Fibroblast of lung (primary cell): ENCODE data around the gene ELOVL5. TPM values are rescaled to one million over a fixed set of nuclear protein-coding genes. Genes with fewer than 3 reads are reported as not detected.

Experiments used
- DNase-seq, 2 donors: peaks; one replicate each; pipeline versions ENCODE4 v3.0.0 to v3.0.0-alpha.2; 2010; ENCODE audit warnings: low read depth in 2 of 2
- H2AFZ ChIP-seq: 2 replicates; pipeline ENCODE4 v1.5.1; 2012; ENCODE audit warnings: low read length, control low read depth, inconsistent platforms
- H3K27ac ChIP-seq: 2 replicates; pipeline ENCODE4 v1.5.1; 2011; ENCODE audit warnings: low read length, control low read depth; ENCODE audit not compliant: insufficient read depth
- H3K27me3 ChIP-seq: 2 replicates; pipeline ENCODE4 v1.5.1; 2011; ENCODE audit warnings: mild to moderate bottlenecking, low read length; ENCODE audit not compliant: control insufficient read depth, insufficient read depth
- H3K36me3 ChIP-seq: 2 replicates; pipeline ENCODE4 v1.5.1; 2011; ENCODE audit warnings: low read length; ENCODE audit not compliant: control insufficient read depth, insufficient read depth
- H3K4me1 ChIP-seq: 2 replicates; pipeline ENCODE4 v1.5.1; 2011; ENCODE audit warnings: low read length; ENCODE audit not compliant: control insufficient read depth, insufficient read depth; ENCODE audit errors: extremely low read depth
- H3K4me2 ChIP-seq: 2 replicates; pipeline ENCODE4 v1.5.1; 2011; ENCODE audit warnings: low read length, control low read depth; ENCODE audit not compliant: insufficient read depth; ENCODE audit errors: extremely low read depth
- H3K4me3 ChIP-seq, 4 experiments: fragments of 200-600 bp in 1 of 4; sonication (generic) in 1 of 4; replicated peaks in 1 of 4; 2 replicates each; pipeline ENCODE4 v1.5.1; 2011 to 2016; ENCODE audit warnings: low read length in 4 of 4, low read depth in 3 of 4, mild to moderate bottlenecking in 3 of 4, control low read depth in 2 of 4, inconsistent platforms in 1 of 4, mixed read lengths in 1 of 4; ENCODE audit not compliant: insufficient read depth in 1 of 4; ENCODE audit errors: control extremely low read depth in 1 of 4
- H3K79me2 ChIP-seq: 2 replicates; pipeline ENCODE4 v1.5.1; 2012; ENCODE audit warnings: mild to moderate bottlenecking, low read length, inconsistent platforms; ENCODE audit not compliant: control insufficient read depth, insufficient read depth
- H3K9ac ChIP-seq: 2 replicates; pipeline ENCODE4 v1.5.1; 2011; ENCODE audit warnings: mild to moderate bottlenecking, low read length, control low read depth; ENCODE audit not compliant: insufficient read depth
- H3K9me3 ChIP-seq: 2 replicates; pipeline ENCODE4 v1.5.1; 2012; ENCODE audit warnings: low read depth, low read length; ENCODE audit not compliant: control insufficient read depth, insufficient read depth
- H4K20me1 ChIP-seq: 2 replicates; pipeline ENCODE4 v1.5.1; 2011; ENCODE audit warnings: low read length; ENCODE audit not compliant: control insufficient read depth, insufficient read depth; ENCODE audit errors: extremely low read depth
- EZH2 ChIP-seq: IDR thresholded peaks from 2 replicates; pipeline ENCODE4 v1.5.1; 2012; ENCODE audit warnings: low read length, control low read depth, mild to moderate bottlenecking; ENCODE audit errors: missing control alignments
- polyA plus RNA-seq, 2 donors: library from polyadenylated mRNA; depleted of rRNA in 1 of 2; stranded (reverse) in 1 of 2; unstranded in 1 of 2; fragments of >200 nt; gene quantifications; 2 replicates each; pipeline ENCODE4 v1.2.1, GENCODE V29; 2011 to 2012; ENCODE audit warnings: missing spikeins in 1 of 2
- total RNA-seq: library from RNA; depleted of rRNA; stranded (reverse); fragments of >200 nt; gene quantifications from 2 replicates; pipeline ENCODE4 v1.2.1, GENCODE V29; 2014
- TF ChIP-seq, protein P1 (sequence below), 2 donors: IDR thresholded peaks in 1 of 2; conservative IDR thresholded peaks in 1 of 2; 1 replicate in 1 of 2; 2 replicates in 1 of 2; pipeline ENCODE4 v1.5.1; 2011 to 2012; ENCODE audit warnings: low read length in 2 of 2, control low read depth in 1 of 2, inconsistent platforms in 1 of 2, low read depth in 1 of 2, mild to moderate bottlenecking in 1 of 2

The ELOVL5 gene
- total and polyA plus RNA-seq, 2 donors (not counting 1 experiment from before 2014, with no cell fraction given): 67.7 to 96.7 TPM

DNA sequence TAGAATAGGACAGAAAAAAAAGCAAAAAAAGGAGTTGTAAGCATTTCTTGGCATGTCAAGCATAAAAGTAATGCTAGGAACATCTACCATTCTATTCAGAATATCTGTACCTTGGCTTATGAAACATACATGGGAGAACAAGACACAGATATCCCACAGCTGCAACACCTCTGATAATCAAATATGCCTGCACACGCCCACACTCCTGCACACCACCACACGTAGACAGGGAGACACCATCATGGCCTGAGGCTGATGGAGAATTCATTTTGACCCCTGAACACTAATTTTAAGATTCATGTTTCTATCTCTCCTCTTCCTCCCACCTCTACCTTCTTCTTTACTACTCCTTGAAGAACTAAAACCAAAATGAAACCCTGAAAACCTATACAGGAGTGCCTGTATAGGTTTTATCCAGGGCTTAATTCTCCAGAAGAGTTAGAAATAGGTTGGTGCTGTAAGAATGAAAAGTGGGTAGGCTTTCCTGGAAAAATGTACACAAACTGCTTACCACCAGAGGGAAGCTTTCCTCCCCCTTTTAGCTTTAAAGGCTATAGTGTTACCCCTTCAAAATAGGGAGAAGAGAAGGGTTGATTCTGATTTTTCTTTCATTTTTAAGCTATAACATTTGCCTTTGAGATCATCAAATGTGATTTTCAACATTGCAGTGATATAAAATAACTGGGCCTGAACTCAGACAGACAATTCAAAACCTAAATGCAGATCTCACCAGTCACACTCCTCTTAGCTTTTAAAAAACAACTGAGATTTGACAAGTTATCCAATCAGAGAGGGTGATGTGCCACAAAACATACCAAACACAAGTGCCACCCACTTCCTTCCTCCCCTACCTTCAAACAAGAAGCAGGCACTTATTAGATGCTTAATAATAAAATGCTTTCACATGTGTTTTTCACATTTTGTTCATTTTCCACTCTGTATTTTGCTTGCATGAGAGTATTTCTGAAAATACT lies 57.9 kb downstream of the ELOVL5 start:
- H3K9ac ChIP-seq: no peak overlapping the region
- no peaks in the 10 kb centered on the region for H3K4me1 ChIP-seq
- peaks cover 4% of the 10 kb centered on the region for H3K36me3 ChIP-seq
- no peaks in the 10 kb centered on the region for H3K79me2 ChIP-seq
- no peaks in the 10 kb centered on the region for H3K27me3 ChIP-seq
- H3K27ac ChIP-seq: no peak overlapping the region
- H3K4me3 ChIP-seq: no peak overlapping the region
- H4K20me1 ChIP-seq: no peaks in the 10 kb centered on the region
- no peak overlapping the region for H2AFZ ChIP-seq
- no peaks in the 10 kb centered on the region for H3K9me3 ChIP-seq
- DNase-seq: no peak
- H3K4me2 ChIP-seq: no peak overlapping the region
- no peak for TF ChIP-seq EZH2
- TF ChIP-seq, protein P1, sequence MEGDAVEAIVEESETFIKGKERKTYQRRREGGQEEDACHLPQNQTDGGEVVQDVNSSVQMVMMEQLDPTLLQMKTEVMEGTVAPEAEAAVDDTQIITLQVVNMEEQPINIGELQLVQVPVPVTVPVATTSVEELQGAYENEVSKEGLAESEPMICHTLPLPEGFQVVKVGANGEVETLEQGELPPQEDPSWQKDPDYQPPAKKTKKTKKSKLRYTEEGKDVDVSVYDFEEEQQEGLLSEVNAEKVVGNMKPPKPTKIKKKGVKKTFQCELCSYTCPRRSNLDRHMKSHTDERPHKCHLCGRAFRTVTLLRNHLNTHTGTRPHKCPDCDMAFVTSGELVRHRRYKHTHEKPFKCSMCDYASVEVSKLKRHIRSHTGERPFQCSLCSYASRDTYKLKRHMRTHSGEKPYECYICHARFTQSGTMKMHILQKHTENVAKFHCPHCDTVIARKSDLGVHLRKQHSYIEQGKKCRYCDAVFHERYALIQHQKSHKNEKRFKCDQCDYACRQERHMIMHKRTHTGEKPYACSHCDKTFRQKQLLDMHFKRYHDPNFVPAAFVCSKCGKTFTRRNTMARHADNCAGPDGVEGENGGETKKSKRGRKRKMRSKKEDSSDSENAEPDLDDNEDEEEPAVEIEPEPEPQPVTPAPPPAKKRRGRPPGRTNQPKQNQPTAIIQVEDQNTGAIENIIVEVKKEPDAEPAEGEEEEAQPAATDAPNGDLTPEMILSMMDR (conservative IDR thresholded peaks at IDR 0.05 in 1 of 2, IDR thresholded peaks at IDR 0.05 in 1 of 2; ENCODE audit: low read depth in 1 of 2, low read length in 2 of 2): peak; percentile 18 to 24

DNA sequence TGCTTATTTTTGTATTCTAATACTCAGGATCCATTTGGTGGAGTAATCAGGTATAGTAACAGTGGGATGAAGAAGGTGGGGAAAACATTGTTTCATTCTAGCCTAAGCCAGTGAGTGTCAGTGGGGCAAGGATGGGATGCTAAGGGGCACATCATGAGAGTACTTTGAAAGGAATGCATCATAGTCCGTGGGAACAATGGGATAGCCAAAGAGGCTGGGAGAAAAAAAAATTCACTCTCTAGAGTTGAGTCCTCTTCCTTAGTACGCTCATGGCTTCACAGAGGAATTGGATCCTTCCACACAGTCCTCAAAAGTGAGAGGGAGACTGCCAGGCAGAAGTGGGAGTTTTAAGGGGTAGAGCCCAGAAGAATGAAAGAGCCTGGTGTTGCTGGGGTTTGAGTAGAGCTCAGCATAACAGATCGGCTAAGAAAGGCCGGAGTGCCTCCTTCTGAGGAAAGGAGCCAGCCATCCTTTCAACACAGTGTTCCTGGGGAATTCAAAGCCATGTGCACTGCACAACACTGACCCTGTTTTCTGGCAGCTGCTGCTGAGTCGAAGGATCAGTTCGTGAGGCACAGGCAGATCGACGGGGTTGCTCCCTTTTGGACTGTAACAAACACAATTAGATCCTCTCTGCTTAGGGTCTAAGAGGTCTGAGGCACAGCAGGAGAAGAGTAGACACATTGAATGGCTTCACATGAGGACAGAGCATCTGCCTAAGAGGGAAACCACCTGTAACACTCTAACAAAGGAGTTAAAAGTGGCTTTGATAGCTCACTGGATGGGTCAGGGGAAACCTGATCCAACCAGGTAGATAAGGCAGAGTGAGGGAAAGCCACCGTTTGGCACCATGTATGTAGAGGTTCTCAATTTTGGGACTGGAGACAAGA lies 61.2 kb downstream of the ELOVL5 start:
- no peak overlapping the region for H3K4me2 ChIP-seq
- no peaks in the 10 kb centered on the region for H3K9me3 ChIP-seq
- DNase-seq: peak in 1 of 2 donors; percentile 32
- no peaks in the 10 kb centered on the region for H3K79me2 ChIP-seq
- peaks cover 2% of the 10 kb centered on the region for H3K36me3 ChIP-seq
- H3K27ac ChIP-seq: no peak overlapping the region
- no peak for TF ChIP-seq EZH2
- TF ChIP-seq, protein P1 (conservative IDR thresholded peaks at IDR 0.05 in 1 of 2, IDR thresholded peaks at IDR 0.05 in 1 of 2; ENCODE audit: low read depth in 1 of 2, low read length in 2 of 2): no peak
- no peaks in the 10 kb centered on the region for H4K20me1 ChIP-seq
- no peaks in the 10 kb centered on the region for H3K27me3 ChIP-seq
- no peaks in the 10 kb centered on the region for H3K4me1 ChIP-seq
- no peak overlapping the region for H2AFZ ChIP-seq
- H3K9ac ChIP-seq: no peak overlapping the region
- H3K4me3 ChIP-seq: no peak overlapping the region

DNA sequence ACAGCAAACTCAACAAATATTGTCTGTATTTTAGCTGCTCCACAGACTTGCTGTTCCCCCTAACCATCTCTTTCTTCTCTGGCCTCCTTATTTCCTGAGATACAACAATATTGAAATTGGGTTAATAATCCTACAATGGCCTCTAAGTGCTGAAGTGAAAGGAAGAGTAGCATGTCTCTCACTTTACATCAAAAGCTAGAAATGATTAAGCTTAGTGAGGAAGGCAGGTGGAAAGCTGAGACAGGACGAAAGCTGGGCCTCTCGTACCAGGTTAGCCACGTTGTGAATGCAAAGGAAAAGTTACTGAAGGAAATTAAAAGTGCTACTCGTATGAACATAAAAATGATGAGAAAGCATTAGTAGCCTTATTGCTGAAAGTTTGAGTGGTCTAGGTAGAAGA lies 63.8 kb downstream of the ELOVL5 start:
- Histone ChIP-seq H4K20me1 (no peaks in the 10 kb centered on the region), H3K9me3 (no peaks in the 10 kb centered on the region), H2AFZ (no peak overlapping the region), H3K4me3 (no peak overlapping the region), H3K4me2 (no peak overlapping the region), H3K27me3 (no peaks in the 10 kb centered on the region), H3K4me1 (no peaks in the 10 kb centered on the region), H3K79me2 (no peaks in the 10 kb centered on the region), H3K9ac (no peak overlapping the region), H3K27ac (no peak overlapping the region), H3K36me3 (peaks cover 2% of the 10 kb centered on the region)
- no peak for TF ChIP-seq EZH2
- TF ChIP-seq, protein P1 (conservative IDR thresholded peaks at IDR 0.05 in 1 of 2, IDR thresholded peaks at IDR 0.05 in 1 of 2; ENCODE audit: low read depth in 1 of 2, low read length in 2 of 2): no peak
- no peak for DNase-seq
